AG04449 (cell line): Measurements from ENCODE around the gene PORCN.

Experiments used
- CTCF ChIA-PET: fragments of 350-600 bp; formaldehyde crosslinking; extraction: SDS; loops from one replicate; lab custom pipeline; 2021; ENCODE audit warnings: antibody characterized with exemption; lab: Yijun Ruan, JAX
- POLR2A ChIA-PET: fragments of 400-600, 350-600 bp; formaldehyde crosslinking; extraction: SDS; loops from one replicate; lab custom pipeline; 2020; ENCODE audit warnings: antibody characterized with exemption, inconsistent platforms; lab: Yijun Ruan, JAX
- DNase-seq: peaks from one replicate; pipeline ENCODE4 v3.0.0-alpha.2; 2010; ENCODE audit warnings: low read depth, low spot score
- H3K4me3 ChIP-seq: 2 replicates; pipeline ENCODE4 v1.5.1; 2011; ENCODE audit warnings: low read depth, mild to moderate bottlenecking, control low read depth, low read length
- TF ChIP-seq, protein P1 (sequence below): IDR thresholded peaks from one replicate; pipeline ENCODE4 v1.5.1; 2011; ENCODE audit warnings: mild to moderate bottlenecking, moderate library complexity, low read length, control low read depth, inconsistent platforms; ENCODE audit not compliant: insufficient read depth; ENCODE audit errors: missing control alignments

The PORCN gene

GRCh38 chrX:48569958-48570357 lies 61.2 kb downstream of the PORCN start:
- TF ChIP-seq, protein P1, sequence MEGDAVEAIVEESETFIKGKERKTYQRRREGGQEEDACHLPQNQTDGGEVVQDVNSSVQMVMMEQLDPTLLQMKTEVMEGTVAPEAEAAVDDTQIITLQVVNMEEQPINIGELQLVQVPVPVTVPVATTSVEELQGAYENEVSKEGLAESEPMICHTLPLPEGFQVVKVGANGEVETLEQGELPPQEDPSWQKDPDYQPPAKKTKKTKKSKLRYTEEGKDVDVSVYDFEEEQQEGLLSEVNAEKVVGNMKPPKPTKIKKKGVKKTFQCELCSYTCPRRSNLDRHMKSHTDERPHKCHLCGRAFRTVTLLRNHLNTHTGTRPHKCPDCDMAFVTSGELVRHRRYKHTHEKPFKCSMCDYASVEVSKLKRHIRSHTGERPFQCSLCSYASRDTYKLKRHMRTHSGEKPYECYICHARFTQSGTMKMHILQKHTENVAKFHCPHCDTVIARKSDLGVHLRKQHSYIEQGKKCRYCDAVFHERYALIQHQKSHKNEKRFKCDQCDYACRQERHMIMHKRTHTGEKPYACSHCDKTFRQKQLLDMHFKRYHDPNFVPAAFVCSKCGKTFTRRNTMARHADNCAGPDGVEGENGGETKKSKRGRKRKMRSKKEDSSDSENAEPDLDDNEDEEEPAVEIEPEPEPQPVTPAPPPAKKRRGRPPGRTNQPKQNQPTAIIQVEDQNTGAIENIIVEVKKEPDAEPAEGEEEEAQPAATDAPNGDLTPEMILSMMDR, result no peak
- no peak overlapping the region for H3K4me3 ChIP-seq
- ChIA-PET POLR2A (no interaction called here), CTCF (no interaction called here)
- no peak for DNase-seq
